Measurements from ENCODE around the gene STRA6.

The STRA6 gene

DNA sequence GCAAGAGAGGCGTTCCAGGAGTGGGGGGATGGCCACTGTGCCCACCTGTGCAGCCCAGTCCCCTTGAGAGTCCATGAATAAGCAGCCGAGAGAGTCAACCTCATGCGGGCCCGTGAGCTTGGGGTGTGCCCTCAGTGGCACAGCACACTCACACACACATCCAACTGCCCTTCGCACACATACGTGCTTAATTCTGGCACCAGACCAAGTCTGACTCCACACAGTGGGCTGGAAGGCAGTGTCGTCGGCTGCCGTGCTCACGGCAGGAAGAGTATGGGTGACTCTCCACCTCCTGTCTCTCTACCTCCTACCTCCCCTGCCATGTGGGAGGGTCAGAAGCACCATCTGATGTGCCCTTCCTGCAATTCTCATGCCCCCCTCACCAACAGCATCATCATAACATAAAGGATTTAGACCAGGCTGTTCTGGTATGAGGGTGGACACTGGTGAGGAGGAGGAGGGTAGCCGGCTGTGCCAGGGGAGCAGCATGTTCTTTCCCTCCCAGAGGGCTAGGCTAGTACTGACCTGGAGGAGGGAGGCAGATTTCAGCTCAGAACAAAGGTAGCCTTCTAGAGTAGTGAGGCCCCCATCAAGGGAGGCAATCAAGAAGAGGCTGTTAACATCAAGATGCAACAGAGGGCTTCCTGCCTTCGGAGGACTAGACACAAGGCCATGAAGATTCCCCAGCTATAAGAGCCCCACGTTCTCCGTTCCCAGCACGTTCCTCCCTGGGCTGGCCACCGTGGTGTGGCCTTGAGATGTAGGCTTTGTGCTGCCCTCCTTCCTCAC lies 5.3 kb upstream of the STRA6 start:
- DNase-seq: no peak

DNA sequence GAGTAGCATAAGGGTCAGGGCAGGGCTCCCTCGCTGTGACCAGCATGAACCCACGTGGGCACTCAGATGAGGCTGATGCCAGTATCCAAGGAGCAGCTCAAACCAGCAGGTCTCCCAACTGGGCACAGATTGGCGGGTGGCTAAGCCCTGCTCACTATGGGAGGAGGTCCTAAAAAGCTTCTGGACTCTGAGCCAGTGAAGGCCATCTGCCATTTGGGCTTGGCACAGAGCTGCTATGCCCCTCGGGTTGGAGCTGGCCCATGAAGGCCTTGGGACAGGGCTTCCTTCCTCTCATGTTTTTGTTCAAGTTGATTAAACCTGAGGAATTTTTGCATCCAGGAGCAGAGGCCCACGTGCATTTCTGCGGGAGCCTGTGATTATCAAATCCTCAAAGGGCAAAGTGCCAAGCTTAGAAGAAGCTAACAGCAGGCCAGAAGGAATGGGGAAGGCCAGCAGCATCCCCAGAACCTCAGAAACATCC lies 4.3 kb upstream of the STRA6 start:
- no peak for DNase-seq

DNA sequence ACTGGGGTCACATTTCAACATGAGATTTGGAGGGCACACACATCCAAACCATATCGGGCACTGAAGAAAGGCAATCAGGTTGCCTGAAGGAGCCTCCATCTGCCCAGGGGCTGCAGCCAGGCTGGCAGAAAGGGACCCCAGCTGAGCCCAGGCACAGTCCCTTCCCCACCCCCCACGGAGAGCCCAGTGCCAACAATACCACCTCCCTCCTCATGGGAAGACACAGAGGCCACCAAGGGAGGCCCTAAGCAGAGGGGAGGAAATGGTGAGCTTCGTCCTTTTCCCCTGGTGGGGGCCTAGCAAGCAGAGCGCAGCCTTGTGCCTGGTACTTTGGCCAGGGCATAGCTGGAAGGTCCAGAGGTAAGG lies 3.0 kb upstream of the STRA6 start:
- no peak for DNase-seq

DNA sequence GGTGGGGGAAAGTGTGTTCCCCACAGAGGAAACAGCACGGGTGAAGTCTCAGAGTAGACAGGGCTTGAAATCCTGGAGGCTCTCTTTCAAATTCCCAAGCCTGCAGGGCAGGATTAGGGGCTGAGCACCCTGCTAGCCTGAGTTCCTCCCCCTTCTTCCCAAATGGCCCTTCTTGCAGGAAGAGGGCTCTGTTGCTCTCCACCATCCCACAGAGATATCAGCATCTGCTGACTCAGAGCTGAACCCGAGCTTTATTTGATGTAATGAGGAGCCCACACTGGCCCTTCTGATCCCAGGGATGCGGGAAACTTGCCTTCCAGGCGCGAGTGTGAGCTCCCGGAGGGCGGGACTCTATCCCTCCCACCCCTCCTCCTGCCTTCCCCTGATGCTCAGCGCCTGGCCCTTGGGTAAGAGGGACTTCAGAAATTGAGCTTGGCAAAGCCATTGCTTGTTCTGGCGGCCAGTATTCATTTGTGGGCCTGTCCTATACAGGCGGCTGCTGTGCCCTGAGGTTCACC lies 1.4 kb upstream of the STRA6 start:
- DNase-seq: no peak

DNA sequence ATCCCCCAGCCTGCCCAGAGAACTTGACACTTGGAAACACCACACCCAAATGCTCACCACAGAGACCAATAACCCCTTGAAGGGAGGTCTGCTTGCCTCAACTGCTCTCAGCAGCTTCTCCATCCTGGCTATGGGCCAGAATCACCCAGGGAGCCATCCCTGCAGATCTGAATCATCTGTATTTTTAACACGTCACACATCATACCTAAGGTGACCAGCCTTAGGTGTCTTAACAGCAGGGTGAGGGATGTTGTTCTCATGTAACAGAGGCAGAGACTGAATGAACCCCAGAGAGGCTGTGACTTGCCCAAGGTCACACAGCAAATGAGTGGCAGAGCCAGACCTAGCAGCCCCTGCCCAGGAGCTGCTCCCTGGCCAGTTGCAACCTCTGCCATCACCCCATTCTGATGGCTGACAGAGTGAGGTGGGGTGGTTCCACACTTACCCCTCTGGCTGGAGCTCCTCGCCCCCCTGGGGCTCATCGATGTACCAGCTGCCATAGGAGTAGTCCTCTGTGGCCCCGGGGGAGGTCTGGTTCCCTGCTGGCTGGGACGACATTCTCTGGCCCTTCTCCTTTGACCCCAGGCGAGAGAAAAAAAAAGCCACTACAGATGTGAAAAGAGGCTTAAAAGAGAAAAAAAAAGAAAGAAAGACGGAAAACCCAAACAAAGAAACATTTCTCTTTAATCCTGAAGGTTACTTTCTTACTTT lies 722 bp downstream of the STRA6 start:
- no peak for DNase-seq

DNA sequence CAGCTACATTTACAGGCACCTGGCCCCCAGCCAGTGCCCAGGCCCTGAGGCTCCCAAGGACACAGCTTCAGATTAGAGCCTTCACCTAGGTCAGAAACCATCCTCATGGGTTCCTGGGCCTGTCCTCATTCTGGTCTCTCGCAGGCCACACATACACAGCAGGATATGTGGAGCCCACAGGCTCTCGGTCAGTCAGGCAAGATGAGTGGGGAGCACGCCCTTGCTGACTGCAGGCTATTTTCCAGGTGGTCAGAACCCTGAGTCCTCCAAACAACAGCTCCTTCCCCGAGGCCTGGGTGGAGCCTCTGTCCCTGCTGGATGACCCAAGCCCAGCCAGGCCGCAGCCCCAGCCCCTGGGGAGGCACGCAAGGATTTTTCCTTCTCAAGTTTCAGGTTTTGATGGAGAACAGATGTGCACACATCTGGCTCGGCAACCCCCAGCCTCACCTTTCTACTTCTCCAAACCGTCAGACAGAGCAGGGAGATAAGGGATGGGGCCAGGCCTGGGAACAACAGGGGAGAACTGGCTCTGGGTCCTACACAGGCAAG lies 1.6 kb downstream of the STRA6 start:
- DNase-seq: no peak

DNA sequence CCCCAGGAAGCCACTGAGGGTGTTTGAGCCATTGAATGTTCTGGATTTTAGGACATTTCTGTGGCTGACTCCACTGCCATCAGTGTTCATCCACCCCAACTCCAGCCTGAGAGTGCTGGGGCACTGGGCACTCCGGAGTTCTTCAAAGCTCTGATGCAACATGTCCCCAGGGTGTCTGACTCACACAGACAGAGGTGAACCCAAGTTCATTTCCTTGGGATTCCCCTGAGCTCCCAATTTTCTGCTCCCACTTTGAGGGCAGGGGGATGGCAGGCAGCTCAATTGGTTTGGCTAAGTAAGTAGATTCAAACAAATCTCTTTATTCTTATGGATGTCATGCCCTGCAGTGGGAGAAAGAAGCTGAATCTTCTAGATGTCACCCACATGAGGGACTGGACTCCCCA lies 2.2 kb downstream of the STRA6 start:
- no peak for DNase-seq

DNA sequence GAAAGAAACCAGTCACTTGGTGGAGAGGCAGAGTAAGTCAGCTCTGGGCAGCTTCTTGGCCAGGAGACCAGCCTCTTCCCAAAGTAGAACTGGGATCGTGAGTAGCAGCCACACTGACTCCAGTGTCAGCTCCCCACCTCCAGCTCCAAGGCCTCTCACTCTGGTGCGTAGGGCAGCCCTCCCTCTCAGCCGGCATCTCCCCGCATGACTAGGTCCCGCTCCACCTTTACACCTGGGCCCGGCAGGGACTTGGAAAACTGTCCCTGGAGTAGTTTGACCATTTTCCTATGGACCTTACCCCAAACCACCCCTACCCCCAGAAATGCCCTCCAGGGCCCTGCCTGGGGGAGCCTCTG lies 3.3 kb downstream of the STRA6 start:
- no peak for DNase-seq

DNA sequence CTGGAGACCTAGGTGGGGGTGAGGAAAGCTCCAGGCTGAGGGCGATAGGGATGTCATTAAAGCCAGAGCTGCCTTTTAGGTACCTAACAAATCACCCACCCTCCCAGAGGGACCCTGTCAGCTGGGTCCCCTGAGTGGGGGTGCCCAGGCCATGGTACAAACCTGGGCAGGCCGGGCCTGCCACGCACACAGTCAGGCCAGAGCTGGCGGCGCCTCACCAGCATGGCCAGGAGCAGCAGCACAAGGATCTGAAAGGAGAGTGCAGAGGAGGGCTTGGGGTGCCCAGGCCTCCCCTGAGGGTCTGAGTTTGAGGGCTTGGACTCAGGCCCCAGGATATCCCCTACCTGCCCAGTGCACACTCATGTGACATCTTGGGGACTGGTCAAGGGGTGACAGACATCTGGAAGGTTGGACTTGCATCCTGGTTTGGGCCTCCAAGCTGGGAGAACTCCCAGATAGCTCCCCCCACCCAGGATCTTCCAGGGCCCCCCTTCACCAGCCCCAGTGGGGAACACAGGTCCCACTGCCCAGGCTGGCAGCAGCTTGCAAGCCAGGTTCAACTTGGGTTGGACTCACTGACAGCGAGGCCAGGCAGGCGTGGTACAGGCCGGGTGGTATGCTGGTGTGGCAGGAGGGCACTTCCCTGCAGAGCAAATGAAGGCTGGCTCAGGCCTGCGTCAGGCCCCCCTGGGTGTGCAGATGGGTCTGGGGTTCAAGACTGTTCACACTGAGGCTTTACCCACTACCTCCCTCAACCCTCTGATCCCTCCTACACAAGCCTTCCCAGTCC lies 5.2 kb downstream of the STRA6 start:
- no peak for DNase-seq

DNA sequence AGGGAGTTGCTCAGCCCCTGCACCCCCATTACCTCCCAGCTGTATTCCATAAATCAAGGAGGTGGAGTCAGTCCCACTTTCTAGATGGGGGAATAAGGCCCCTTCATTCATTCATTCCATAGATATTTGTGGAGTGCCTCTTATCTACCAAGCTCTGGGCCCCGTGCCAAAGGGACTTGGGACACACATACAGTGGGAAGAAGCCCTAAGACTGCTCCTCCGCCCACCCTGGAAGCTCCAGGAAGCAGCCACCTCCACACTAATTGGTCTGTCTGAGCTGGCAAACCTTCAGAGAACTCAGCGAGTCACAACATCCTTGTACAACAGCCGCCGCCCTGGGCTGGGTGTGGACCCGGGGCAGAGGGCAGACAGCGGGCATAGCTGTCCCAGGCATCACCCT lies 6.4 kb downstream of the STRA6 start:
- DNase-seq: no peak

DNA sequence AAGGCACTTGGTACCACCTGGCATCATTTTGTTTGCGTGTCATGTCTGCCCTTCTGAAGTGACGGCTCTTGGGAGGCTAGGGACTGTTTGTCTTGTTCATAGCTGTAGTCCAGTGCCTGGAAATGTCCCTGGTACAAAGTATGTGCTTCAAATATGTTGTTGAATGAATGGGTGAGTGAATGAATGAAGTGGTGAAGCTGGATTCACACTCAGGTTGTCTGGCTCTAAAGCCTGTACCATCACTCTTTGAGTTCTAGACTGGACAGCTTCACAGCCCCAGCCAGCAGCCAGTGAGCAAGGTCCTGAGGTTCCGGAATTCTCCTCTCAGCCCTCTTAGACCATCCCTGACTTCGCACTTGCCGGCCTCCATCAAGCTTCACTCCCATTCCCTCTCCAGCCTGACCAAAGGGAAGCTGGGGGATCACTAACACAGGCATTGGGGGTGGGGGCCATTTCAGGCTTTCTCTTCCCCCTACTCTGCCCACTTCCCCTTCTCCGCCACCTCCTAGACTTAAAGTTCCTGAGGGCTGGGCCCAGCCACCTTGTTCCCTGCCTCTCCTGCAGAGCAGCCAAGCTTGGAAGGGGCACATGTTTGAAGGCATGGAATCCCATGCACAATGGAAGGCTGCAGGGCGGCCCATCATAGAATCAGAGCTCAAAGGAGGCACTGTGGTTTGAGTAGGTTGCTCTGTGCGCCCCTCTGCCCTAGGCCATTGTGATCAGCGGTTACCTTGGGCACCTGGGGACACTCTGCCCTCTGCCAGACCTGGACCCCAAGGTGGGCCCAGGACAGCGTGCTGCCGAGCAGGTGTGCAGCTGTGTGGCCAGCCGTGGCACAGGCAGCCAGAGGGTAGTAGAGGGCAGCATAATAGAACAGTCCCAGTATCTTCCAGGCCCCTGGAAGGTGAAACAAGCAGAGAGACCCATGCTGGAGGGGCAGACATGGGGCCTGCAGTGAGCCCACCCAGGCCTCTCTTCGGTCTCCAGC lies 7.7 kb downstream of the STRA6 start:
- DNase-seq: no peak

DNA sequence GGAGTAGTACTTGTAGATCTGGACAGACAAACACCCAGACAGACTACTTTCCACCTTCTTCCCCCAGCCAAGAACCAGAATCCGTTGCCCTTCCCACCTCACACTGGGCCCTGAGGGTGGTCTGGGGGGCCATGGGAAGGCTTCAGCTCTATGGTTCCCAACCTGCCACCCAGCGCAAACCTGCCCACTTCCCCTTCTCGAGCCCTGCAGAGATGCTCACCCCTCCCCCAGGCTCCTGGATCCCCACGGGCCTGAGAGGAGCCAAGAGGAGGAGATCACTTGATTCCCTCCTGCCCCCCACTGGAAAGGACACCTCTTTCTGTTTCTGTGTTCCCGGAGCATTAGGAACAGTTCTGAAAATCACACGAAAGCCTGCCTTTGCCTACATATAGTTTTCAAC lies 8.7 kb downstream of the STRA6 start:
- DNase-seq: no peak

DNA sequence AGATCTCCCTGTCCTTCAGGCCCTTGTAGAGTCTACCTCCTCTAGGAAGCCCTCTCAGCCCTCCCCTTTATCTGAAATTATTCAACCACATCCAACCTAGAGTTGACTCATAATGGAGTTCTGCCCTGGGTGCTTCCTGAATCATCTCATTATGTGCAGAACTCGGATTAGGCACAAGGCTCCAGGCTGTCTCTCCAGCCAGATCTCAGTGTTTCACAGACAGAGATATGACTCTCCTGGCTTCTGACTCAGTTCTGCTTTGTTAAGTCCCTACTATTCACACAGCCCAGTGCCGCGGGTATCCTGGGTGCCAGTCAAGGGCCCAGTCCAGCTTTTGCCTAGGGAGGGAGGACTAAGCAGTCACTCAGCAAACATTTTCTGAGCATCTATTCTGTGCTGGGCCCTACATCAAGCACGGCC lies 9.3 kb downstream of the STRA6 start:
- no peak for DNase-seq

DNA sequence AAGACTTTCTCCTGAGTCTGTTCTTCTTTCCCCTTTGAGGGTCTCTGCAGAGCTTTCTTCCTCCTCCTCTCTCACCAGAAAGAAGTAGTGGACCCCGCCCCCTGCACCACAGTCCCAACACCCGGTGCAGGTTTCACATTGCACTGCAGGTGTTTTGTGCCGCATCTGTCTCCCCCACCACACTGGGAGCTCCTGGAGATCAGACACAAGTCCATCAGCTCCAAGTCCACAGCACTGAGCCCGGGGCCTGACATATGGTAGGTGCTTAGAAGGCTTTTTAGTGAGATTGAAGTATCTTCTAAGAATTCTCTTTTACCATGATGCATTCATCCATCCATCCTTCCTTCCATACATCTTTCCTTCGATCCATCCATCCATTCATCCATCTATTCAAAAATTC lies 9.8 kb downstream of the STRA6 start:
- DNase-seq: no peak

DNA sequence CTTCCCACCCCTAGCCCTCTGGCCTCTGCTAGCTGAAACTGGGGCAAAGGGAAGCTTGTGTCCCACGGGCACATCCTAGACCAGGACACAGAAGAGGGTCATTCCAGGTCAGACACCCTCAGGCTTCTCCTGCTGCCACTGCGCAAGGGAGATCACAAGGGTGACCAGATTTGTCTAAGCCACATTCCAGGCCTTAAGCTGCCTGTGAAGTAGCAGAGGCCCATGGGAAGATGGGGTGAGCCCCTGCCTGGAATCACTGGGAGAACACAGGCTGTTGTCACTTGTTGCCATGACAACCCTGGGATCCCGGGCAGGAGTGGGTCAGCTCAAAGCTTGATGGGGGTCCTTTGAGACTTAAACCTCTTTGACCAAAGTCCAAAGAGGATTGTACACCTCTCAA lies 10.8 kb downstream of the STRA6 start:
- DNase-seq: no peak

DNA sequence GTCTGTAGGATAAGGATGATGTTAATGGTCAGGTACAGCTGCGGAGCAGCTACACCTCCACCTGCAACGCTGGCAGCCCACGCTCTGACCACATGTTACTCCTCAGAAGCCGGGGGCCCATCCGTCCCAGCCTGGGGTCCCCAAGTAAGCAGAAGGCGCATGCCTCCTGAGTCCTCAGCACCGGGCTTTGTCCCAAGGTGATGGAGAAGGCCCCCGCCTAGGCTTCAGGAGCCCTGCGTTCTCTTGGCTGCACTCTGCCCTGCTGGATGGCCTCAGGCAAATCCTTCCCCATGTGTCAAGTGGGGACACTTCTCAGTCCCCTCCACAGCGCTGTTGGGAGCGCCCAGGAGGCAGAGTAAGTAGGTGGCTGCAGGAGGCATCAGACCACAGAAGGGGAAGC lies 14.4 kb downstream of the STRA6 start:
- DNase-seq: no peak

DNA sequence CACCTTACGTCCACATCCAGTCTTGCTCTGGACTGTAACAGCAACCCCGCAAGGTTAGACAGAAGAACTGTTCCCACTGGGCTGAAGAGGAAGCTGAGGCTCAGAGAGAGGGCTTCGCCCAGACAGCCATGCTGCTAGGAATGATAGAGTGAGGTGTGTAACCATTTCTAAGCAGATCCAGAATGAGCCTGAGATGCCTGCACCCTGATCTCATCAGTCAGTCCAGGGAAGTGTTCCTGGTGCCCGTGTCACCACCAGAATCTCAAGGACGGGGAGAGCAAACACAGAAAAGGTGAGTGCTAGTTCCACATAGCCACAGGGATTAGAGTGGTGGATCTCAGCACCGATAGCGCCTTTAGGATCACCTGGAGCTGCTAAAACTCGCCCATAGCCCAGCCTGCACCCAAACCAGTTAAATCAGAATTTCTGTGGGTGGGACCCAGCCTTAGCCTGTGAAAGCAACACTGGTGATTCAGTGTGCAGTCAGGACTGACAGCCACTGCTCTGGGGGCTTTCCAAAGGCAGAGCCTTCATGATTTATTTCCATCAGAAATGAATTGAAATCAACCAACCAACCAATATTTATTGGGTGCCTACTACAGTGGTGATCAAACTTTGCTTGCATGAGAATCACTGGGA lies 16.8 kb downstream of the STRA6 start:
- no peak for DNase-seq

DNA sequence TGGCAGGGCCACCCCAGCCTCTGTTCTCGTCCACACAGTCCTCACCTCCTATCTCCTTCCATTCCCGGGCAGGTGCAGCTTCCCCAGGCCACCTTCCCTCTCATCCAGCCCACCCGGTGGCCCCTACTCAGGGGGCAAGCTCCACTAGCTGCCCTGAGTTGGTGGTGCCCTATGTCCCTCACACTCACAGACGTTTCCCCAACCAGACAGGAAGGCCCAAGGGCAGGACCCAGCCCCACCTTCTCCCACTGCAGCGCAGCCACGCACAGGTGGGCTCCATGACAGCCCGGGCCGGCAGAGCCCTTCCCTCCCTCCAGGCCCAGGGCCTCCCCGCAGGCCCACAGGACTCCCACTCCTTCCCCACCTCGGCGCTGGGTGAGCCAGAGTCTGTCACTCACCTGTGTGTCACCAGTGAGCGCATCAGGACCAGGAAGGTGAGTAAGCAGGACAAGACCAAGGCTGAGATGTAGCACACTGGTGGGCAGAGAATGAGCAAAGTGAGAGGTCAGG lies 17.9 kb downstream of the STRA6 start:
- no peak for DNase-seq

DNA sequence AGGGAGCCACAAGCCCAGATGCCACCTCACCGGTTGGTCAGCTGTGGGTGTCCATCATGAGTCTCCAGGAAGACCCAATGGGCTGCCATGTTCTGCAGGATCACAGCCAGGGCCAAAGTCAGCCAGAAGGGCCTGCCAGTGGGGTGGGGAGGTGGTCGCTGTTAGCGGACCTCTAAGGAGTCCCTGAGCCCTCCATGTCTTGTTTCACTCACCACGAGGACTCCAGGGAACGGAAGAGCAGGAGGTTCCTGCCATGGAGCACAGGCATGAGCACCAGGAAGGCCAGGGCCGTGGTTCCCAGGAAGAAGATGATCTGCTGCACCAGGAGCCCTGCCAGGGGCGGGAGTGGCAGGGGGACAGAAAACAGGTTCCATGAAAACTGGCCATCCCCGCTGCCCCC lies 20.5 kb downstream of the STRA6 start:
- DNase-seq: no peak

DNA sequence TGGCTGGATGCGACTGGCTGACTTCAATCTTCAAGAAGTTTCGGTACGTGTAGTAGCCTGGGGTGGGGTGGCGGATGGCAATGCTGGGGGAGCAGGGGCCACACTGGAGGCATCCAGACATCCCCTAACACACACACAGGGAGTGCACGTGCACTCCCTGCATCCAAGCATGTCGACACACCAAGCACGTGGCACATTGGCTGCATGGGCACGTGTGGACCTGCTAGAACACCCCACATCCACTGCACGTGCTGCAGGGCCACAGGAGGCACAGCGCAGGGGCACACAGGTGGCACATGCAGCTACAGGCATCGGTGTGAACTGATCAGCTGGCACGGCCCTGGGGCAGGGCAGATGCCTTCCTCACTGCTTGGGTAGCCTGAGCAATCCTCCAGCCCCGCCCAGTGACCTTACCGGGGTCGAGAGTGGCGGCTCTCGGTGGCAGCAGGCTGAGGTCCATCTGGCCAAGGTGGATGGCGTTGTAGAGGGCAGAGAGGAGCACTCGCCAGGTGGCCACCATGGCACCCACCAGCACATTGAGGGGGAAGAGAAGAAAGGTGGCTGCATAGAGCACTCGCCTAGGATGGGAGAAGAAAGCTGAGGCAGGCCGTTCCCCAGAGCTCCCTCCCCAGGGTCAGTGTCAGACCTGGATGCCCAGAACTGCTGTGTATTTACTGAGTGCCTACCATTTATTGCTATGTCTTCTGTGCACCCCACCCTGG lies 21.5 kb downstream of the STRA6 start:
- DNase-seq: no peak

Data from SIG-M5 (cell line).